HepG2 (cell line): ENCODE data around the gene ZNF320. TPM values are rescaled to one million over a fixed set of nuclear protein-coding genes. Genes with fewer than 3 reads are reported as not detected.
"Not testable (repeated sequence)": the region's sequence is repeated elsewhere in the genome, so short reads cannot be mapped to it uniquely, and the experiment has no call there.

ENCODE experiments used
- ATAC-seq: fragments of 200-7000 bp; cut with Tn5 transposase; 3 replicates; pipeline ENCODE4 v1.9.1; 2020; ENCODE audit warnings: mild to moderate bottlenecking, moderate library complexity
- BruUV-seq: library from RNA; stranded (reverse); fragments of 400-500 nt; replicated peaks from 2 replicates; lab custom pipeline; 2021; lab: Mats Ljungman, UMichigan
- CTCF ChIA-PET: fragments of 300-600 bp; formaldehyde crosslinking; extraction: SDS; loops from one replicate; lab custom pipeline; 2021; ENCODE audit warnings: low total read pairs, inconsistent platforms, low intra/inter-chr PET ratio; lab: Yijun Ruan, JAX
- POLR2A ChIA-PET: fragments of 350-600 bp; sonication (Branson Sonifier 250); formaldehyde crosslinking; loops from one replicate; lab custom pipeline; 2020; ENCODE audit warnings: antibody characterized with exemption, inconsistent platforms; lab: Yijun Ruan, JAX
- DNase-seq: peaks from one replicate; pipeline ENCODE4 v3.0.0-alpha.2; 2015; ENCODE audit warnings: low spot score
- FAIRE-seq: peaks from 3 replicates; lab custom pipeline; 2011; peaks lifted over from hg19 to GRCh38; lab: Jason Lieb, UNC
- H2AFZ ChIP-seq: one replicate; pipeline ENCODE4 v1.6.1; 2011; ENCODE audit warnings: low read length, inconsistent platforms
- H3K27ac ChIP-seq: fragments of 300-600 bp; 3 replicates; pipeline ENCODE4 v1.8.0; 2011; ENCODE audit warnings: mixed run types, mild to moderate bottlenecking, mixed read lengths, low read length, inconsistent platforms; ENCODE audit not compliant: insufficient read depth; ENCODE audit errors: extremely low read length
- H3K27me3 ChIP-seq, 2 experiments: fragments of 200-600 bp in 1 of 2; 2 replicates in 1 of 2; 3 replicates in 1 of 2; pipeline versions ENCODE4 v1.6.0 to v1.8.0; 2011; ENCODE audit warnings: low read length in 2 of 2, mild to moderate bottlenecking in 2 of 2, moderate library complexity in 2 of 2, inconsistent platforms in 1 of 2; ENCODE audit not compliant: insufficient read depth in 2 of 2, control insufficient read depth in 1 of 2
- H3K36me3 ChIP-seq, 2 experiments: fragments of 200-600 bp in 1 of 2; replicated peaks in 1 of 2; 2 replicates in 1 of 2; 3 replicates in 1 of 2; pipeline versions ENCODE4 v1.5.1 to v1.8.0; 2011; ENCODE audit warnings: low read length in 2 of 2, inconsistent platforms in 1 of 2; ENCODE audit not compliant: insufficient read depth in 2 of 2, control insufficient read depth in 1 of 2
- H3K4me1 ChIP-seq: 2 replicates; pipeline ENCODE4 v1.5.1; 2012; ENCODE audit warnings: low read length, inconsistent platforms; ENCODE audit not compliant: insufficient read depth
- H3K4me2 ChIP-seq: 2 replicates; pipeline ENCODE4 v1.6.0; 2011; ENCODE audit warnings: low read depth, low read length, inconsistent platforms
- H3K4me3 ChIP-seq, 3 experiments: fragments of 200-600 bp in 1 of 3; sonication (generic), shearing (Covaris generic) in 1 of 3; replicated peaks in 1 of 3; 2 replicates each; pipeline ENCODE4 v1.5.1; 2011 to 2016; ENCODE audit warnings: low read length in 3 of 3, inconsistent platforms in 2 of 3, low read depth in 2 of 3, mild to moderate bottlenecking in 2 of 3, control low read depth in 1 of 3, mixed read lengths in 1 of 3; ENCODE audit not compliant: insufficient read depth in 1 of 3
- H3K79me2 ChIP-seq: one replicate; pipeline ENCODE4 v1.6.1; 2011; ENCODE audit warnings: low read length, inconsistent platforms; ENCODE audit not compliant: insufficient read depth
- H3K9ac ChIP-seq: 2 replicates; pipeline ENCODE4 v1.6.0; 2011; ENCODE audit warnings: mild to moderate bottlenecking, low read depth, low read length, inconsistent platforms; ENCODE audit not compliant: insufficient read depth
- H3K9me3 ChIP-seq: 2 replicates; pipeline ENCODE4 v1.5.1; 2012; ENCODE audit warnings: mild to moderate bottlenecking, low read length
- H4K20me1 ChIP-seq: 2 replicates; pipeline ENCODE4 v1.6.0; 2011; ENCODE audit warnings: inconsistent platforms, mild to moderate bottlenecking, low read length, moderate library complexity; ENCODE audit not compliant: insufficient read depth
- AGO2 ChIP-seq: fragments of 200-400 bp; formaldehyde crosslinking; optimal IDR thresholded peaks from 2 replicates; pipeline ENCODE3; 2017; ENCODE audit warnings: mild to moderate bottlenecking, low read depth, low read length, moderate library complexity
- WGBS: methylation state at CpG from one replicate; pipeline ENCODE4 v1.1.6; 2017; ENCODE audit warnings: low lambda C conversion rate; 5-methylcytosine and 5-hydroxymethylcytosine counted together
- in situ Hi-C: cut with HindIII; loops from 2 replicates; pipeline ENCODE4 v1.10.0; 2017; ENCODE audit warnings: low pct_unique_long_range_greater_than_20kb; ENCODE audit not compliant: extremely low pct_ligation_motif_present
- intact Hi-C: fragments of 100-400 bp; cut with micrococcal nuclease; formaldehyde crosslinking; loops from one replicate; pipeline ENCODE4 v1.10.0; 2022; ENCODE audit not compliant: unreplicated experiment
- polyA plus RNA-seq, 8 experiments: library from polyadenylated mRNA; depleted of rRNA in 3 of 8; stranded (reverse) in 7 of 8; unstranded in 1 of 8; fragments of >200 nt; fragmentation: Illumina TruSeq in 4 of 8; extraction: Trizol in 4 of 8; gene quantifications; 2 replicates each; pipeline versions ENCODE4 v1.2.1 to v1.2.3, GENCODE V29; 2011 to 2016; ENCODE audit warnings: low read depth in 4 of 8, missing spikeins in 1 of 8, mixed read lengths in 1 of 8; ENCODE audit not compliant: insufficient read depth in 1 of 8
- total RNA-seq, 5 experiments: library from RNA; depleted of rRNA; stranded (reverse); fragments of >200 nt; fragmentation: Illumina TruSeq; extraction: Trizol; gene quantifications; 2 replicates each; pipeline ENCODE4 v1.2.3, GENCODE V29; 2016; ENCODE audit warnings: low read depth in 1 of 5

The ZNF320 gene
- total and polyA plus RNA-seq, 2 of the 13 experiments (the other 11 are each of a cell fraction or from before 2014, with no cell fraction given): 0.49 TPM; not detected in 1

DNA sequence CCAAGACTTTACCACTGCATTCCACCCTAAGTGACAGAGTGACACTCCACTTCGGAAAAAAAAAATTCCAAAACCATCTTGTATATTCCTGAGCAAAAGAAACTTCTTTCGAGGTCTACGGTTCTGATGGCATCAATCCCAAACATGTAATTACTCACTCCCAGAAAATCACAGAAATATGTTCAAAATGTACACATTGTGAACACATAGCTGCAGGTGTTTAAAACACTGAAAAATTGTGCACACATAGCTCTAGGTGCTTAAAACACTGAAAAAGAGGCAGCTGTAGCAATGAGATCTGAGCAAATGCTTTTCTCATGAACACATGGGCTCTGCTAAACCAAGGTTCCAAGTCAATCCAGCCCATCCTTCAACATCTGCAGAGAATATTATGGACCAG is 26.0 kb downstream of the ZNF320 start:
- H3K27me3 ChIP-seq: no peaks in the 10 kb centered on the region
- H3K4me2 ChIP-seq: no peak overlapping the region
- ATAC-seq (no peak), DNase-seq (no peak), FAIRE-seq (no peak)
- no peaks in the 10 kb centered on the region for H4K20me1 ChIP-seq
- CTCF ChIA-PET: no interaction called here
- POLR2A ChIA-PET: no interaction called here
- WGBS: 8% methylated on average over 3 of the region's 3 CpGs
- no peak overlapping the region for H3K9ac ChIP-seq
- BruUV-seq: no TSS peak
- H2AFZ ChIP-seq: no peak overlapping the region
- no peak overlapping the region for H3K4me3 ChIP-seq
- no peak for TF ChIP-seq AGO2
- no peaks in the 10 kb centered on the region for H3K36me3 ChIP-seq
- H3K27ac ChIP-seq: no peak overlapping the region
- in situ Hi-C loops: no loop called here
- peaks cover 30% of the 10 kb centered on the region for H3K9me3 ChIP-seq
- intact Hi-C loops: no loop called here
- peaks cover 7% of the 10 kb centered on the region; the same call in 1 of the 2 replicates for H3K4me1 ChIP-seq
- H3K79me2 ChIP-seq: no peaks in the 10 kb centered on the region

DNA sequence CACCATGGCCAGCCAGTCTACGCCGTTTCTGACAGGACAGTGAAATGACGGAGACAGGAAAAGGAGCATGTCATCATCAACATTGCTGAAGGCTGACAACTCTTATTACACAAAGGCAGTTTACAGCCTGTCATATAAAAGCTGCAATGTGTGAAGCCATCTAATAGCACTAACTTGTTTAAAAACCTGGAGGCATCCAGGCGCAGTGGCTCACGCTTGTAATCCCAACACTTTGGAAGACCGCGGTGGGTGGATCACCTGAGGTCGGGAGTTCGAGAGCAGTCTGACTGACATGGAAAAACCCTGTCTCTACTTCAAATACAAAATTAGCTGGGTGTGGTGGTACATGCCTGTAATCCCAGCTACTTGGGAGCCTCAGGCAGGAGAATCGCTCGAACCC is 29.4 kb downstream of the ZNF320 start:
- H3K79me2 ChIP-seq, FAIRE-seq, H3K9ac ChIP-seq, intact Hi-C loops, H3K36me3 ChIP-seq, H4K20me1 ChIP-seq, ATAC-seq, H3K4me1 ChIP-seq, BruUV-seq, H2AFZ ChIP-seq, POLR2A ChIA-PET, H3K4me3 ChIP-seq, DNase-seq, H3K27me3 ChIP-seq, H3K4me2 ChIP-seq, in situ Hi-C loops, H3K27ac ChIP-seq, CTCF ChIA-PET: not testable (repeated sequence)
- peaks cover 23% of the 10 kb centered on the region for H3K9me3 ChIP-seq
- WGBS: 91% methylated on average over 11 of the region's 11 CpGs
